Endothelial cell of umbilical vein (primary cell): ENCODE results near the gene FOXN1. TPM values are rescaled to one million over a fixed set of nuclear protein-coding genes. Genes with fewer than 3 reads are reported as not detected.

ENCODE experiments used
- BruUV-seq: library from RNA; stranded (reverse); fragments of 400-500 nt; replicated peaks from 2 replicates; lab custom pipeline; 2021; lab: Mats Ljungman, UMichigan
- CTCF ChIA-PET: fragments of 300-600, 350-600 bp; sonication (Branson Sonifier 250); formaldehyde crosslinking; loops from one replicate; lab custom pipeline; 2021; ENCODE audit warnings: antibody characterized with exemption, inconsistent platforms; lab: Charles Lee
- POLR2A ChIA-PET: fragments of 300-600, 350-600 bp; sonication (Branson Sonifier 250); formaldehyde crosslinking; loops from one replicate; lab custom pipeline; 2021; ENCODE audit warnings: antibody characterized with exemption, inconsistent platforms; lab: Charles Lee
- DNase-seq: peaks from one replicate; pipeline ENCODE4 v3.0.0-alpha.2; 2011; ENCODE audit warnings: low read depth, low spot score
- FAIRE-seq: peaks from 2 replicates; lab custom pipeline; 2011; peaks lifted over from hg19 to GRCh38; lab: Jason Lieb, UNC
- H2AFZ ChIP-seq: 2 replicates; pipeline ENCODE4 v1.6.0; 2012; ENCODE audit warnings: low read depth, low read length, control low read depth, inconsistent platforms
- H3K27ac ChIP-seq: 2 replicates; pipeline ENCODE4 v1.5.1; 2011; ENCODE audit warnings: low read depth, mild to moderate bottlenecking, control low read depth, low read length, moderate library complexity; ENCODE audit not compliant: insufficient read depth
- H3K27me3 ChIP-seq, 2 experiments: 2 replicates each; pipeline versions ENCODE4 v1.6.0 to v1.6.1; 2011; ENCODE audit warnings: low read length in 2 of 2, mixed read lengths in 1 of 2; ENCODE audit not compliant: control insufficient read depth in 2 of 2, insufficient read depth in 2 of 2
- H3K36me3 ChIP-seq, 2 experiments: 2 replicates in 1 of 2; 3 replicates in 1 of 2; pipeline ENCODE4 v1.5.1; 2011; ENCODE audit warnings: low read length in 2 of 2, mild to moderate bottlenecking in 1 of 2, moderate library complexity in 1 of 2; ENCODE audit not compliant: control insufficient read depth in 2 of 2, insufficient read depth in 2 of 2; ENCODE audit errors: extremely low read depth in 1 of 2
- H3K4me1 ChIP-seq: 3 replicates; pipeline ENCODE4 v1.5.1; 2011; ENCODE audit warnings: mild to moderate bottlenecking, low read length; ENCODE audit not compliant: control insufficient read depth, insufficient read depth; ENCODE audit errors: extremely low read depth
- H3K4me2 ChIP-seq: 2 replicates; pipeline ENCODE4 v1.6.1; 2011; ENCODE audit warnings: low read length, control low read depth, mixed read lengths; ENCODE audit not compliant: insufficient read depth
- H3K4me3 ChIP-seq, 3 experiments: fragments of 200-600 bp in 1 of 3; sonication (generic), shearing (Covaris generic) in 1 of 3; replicated peaks in 1 of 3; 2 replicates each; pipeline ENCODE4 v1.5.1; 2011 to 2016; ENCODE audit warnings: control low read depth in 3 of 3, low read length in 3 of 3, mild to moderate bottlenecking in 2 of 3, inconsistent platforms in 1 of 3, low read depth in 1 of 3, moderate library complexity in 1 of 3; ENCODE audit not compliant: insufficient read depth in 1 of 3
- H3K79me2 ChIP-seq: 2 replicates; pipeline ENCODE4 v1.6.0; 2012; ENCODE audit warnings: low read length, inconsistent platforms; ENCODE audit not compliant: control insufficient read depth, insufficient read depth
- H3K9ac ChIP-seq: replicated peaks from 2 replicates; pipeline ENCODE3; 2011; ENCODE audit warnings: low read length, control low read depth; ENCODE audit not compliant: insufficient read depth; ENCODE audit errors: extremely low read depth
- H3K9me1 ChIP-seq: replicated peaks from 3 replicates; pipeline ENCODE4 v1.6.0; 2011; ENCODE audit warnings: mild to moderate bottlenecking, low read length; ENCODE audit not compliant: control insufficient read depth, insufficient read depth; ENCODE audit errors: extremely low read depth
- H3K9me3 ChIP-seq: replicated peaks from 2 replicates; pipeline ENCODE4 v1.5.1; 2012; ENCODE audit warnings: low read length, inconsistent platforms; ENCODE audit not compliant: control insufficient read depth, insufficient read depth
- H4K20me1 ChIP-seq: replicated peaks from 2 replicates; pipeline ENCODE3; 2011; ENCODE audit warnings: mild to moderate bottlenecking, low read length; ENCODE audit not compliant: control insufficient read depth, insufficient read depth; ENCODE audit errors: extremely low read depth
- EZH2 ChIP-seq: IDR thresholded peaks from 2 replicates; pipeline ENCODE4 v1.6.1; 2012; ENCODE audit warnings: borderline replicate concordance, low read depth, mild to moderate bottlenecking, moderate library complexity, low read length, inconsistent platforms; ENCODE audit not compliant: severe bottlenecking
- FOS ChIP-seq: IDR thresholded peaks from 2 replicates; pipeline ENCODE4 v1.6.1; 2011; ENCODE audit warnings: mild to moderate bottlenecking, low read length, moderate library complexity, borderline replicate concordance; ENCODE audit not compliant: insufficient read depth
- JUN ChIP-seq: IDR thresholded peaks from 2 replicates; pipeline ENCODE4 v1.6.1; 2011; ENCODE audit warnings: borderline replicate concordance, low read depth; ENCODE audit not compliant: insufficient read length, insufficient read depth
- MYC ChIP-seq: IDR thresholded peaks from one replicate; pipeline ENCODE4 v1.6.1; 2011; ENCODE audit warnings: mild to moderate bottlenecking, low read depth, low read length
- POLR2A ChIP-seq: IDR thresholded peaks from 2 replicates; pipeline ENCODE4 v1.6.1; 2012; ENCODE audit warnings: low read depth, mild to moderate bottlenecking, control low read depth, low read length
- POLR2AphosphoS5 ChIP-seq: IDR thresholded peaks from 2 replicates; pipeline ENCODE4 v1.6.1; 2012; ENCODE audit warnings: low read depth, mild to moderate bottlenecking, control low read depth, low read length, moderate library complexity; ENCODE audit not compliant: insufficient read depth
- dilution Hi-C: fragments of 300-500 bp; cut with MboI; formaldehyde crosslinking; loops from one replicate; pipeline ENCODE4 v1.15.0; 2019; ENCODE audit warnings: low sequenced_read_pairs; ENCODE audit not compliant: extremely low pct_ligation_motif_present
- intact Hi-C: fragments of 100-400 bp; cut with micrococcal nuclease; formaldehyde crosslinking; loops from one replicate; pipeline ENCODE4 v1.10.0; 2022
- polyA plus RNA-seq, 4 experiments: library from polyadenylated mRNA; depleted of rRNA in 3 of 4; stranded (reverse) in 3 of 4; unstranded in 1 of 4; fragments of >200 nt; gene quantifications; 2 replicates each; pipeline versions ENCODE4 v1.2.1 to v1.2.3, GENCODE V29; 2011 to 2012; ENCODE audit warnings: missing spikeins in 1 of 4
- total RNA-seq: library from RNA; stranded (reverse); gene quantifications from 2 replicates; pipeline ENCODE4 v1.2.3, GENCODE V29; 2021
- TF ChIP-seq, protein P1 (sequence below), 2 donors: IDR thresholded peaks; 1 replicate in 1 of 2; 2 replicates in 1 of 2; pipeline ENCODE4 v1.5.1; 2011; ENCODE audit warnings: low read length in 2 of 2, mild to moderate bottlenecking in 2 of 2, moderate library complexity in 2 of 2, control low read depth in 1 of 2, inconsistent platforms in 1 of 2, low read depth in 1 of 2; ENCODE audit not compliant: insufficient read depth in 1 of 2; ENCODE audit errors: extremely low read depth in 1 of 2

The FOXN1 gene
- total and polyA plus RNA-seq, 2 donors (not counting 3 experiments of a cell fraction or from before 2014, with no cell fraction given), result not detected

DNA sequence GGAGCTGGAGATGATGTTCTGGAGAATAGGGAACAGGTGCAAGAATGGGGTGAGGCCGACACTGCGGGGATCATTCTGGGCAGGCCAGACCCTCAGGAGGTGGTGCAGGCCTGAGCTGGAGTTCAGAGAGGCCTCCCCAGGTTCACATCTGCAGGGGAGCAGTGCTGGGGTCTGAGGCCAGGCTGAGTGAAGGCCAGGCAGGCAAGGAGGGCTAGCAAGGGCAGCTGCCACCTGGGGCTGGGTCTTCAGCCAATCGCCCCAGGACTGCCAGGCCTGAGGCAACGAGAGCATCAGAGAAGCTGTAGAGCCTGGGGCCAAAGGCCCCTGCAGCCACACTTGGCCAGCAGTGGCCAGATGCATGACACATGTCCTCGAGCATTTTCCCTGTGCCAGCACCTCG is 14.5 kb downstream of the FOXN1 start:
- H3K4me1 ChIP-seq, result no peaks in the 10 kb centered on the region
- no peak overlapping the region for H2AFZ ChIP-seq
- no peaks in the 10 kb centered on the region for H3K9me3 ChIP-seq
- no peak for TF ChIP-seq MYC
- TF ChIP-seq, protein P1, sequence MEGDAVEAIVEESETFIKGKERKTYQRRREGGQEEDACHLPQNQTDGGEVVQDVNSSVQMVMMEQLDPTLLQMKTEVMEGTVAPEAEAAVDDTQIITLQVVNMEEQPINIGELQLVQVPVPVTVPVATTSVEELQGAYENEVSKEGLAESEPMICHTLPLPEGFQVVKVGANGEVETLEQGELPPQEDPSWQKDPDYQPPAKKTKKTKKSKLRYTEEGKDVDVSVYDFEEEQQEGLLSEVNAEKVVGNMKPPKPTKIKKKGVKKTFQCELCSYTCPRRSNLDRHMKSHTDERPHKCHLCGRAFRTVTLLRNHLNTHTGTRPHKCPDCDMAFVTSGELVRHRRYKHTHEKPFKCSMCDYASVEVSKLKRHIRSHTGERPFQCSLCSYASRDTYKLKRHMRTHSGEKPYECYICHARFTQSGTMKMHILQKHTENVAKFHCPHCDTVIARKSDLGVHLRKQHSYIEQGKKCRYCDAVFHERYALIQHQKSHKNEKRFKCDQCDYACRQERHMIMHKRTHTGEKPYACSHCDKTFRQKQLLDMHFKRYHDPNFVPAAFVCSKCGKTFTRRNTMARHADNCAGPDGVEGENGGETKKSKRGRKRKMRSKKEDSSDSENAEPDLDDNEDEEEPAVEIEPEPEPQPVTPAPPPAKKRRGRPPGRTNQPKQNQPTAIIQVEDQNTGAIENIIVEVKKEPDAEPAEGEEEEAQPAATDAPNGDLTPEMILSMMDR (IDR thresholded peaks at IDR 0.05; ENCODE audit: extremely low read depth in 1 of 2, insufficient read depth in 1 of 2, low read depth in 1 of 2, low read length in 2 of 2), result no peak
- no peak for TF ChIP-seq POLR2A
- TF ChIP-seq EZH2, result no peak
- TF ChIP-seq POLR2AphosphoS5, result no peak
- no peak for TF ChIP-seq JUN
- no peak for TF ChIP-seq FOS
- FAIRE-seq, result no peak
- H3K4me3 ChIP-seq, result no peak overlapping the region
- dilution Hi-C loops, result no loop called here
- no peaks in the 10 kb centered on the region for H3K27me3 ChIP-seq
- no peaks in the 10 kb centered on the region for H4K20me1 ChIP-seq
- no peak overlapping the region for H3K27ac ChIP-seq
- no peak overlapping the region for H3K9ac ChIP-seq
- POLR2A ChIA-PET, result no interaction called here
- H3K79me2 ChIP-seq, result no peaks in the 10 kb centered on the region
- no peak for DNase-seq
- no TSS peak for BruUV-seq
- H3K4me2 ChIP-seq, result no peak overlapping the region
- no peaks in the 10 kb centered on the region for H3K36me3 ChIP-seq
- CTCF ChIA-PET, result interaction anchor here (0.9 kb wide), 1 partner anchor 25 kb away, joined by 4 read pairs; no protein-coding TSS in a partner anchor
- H3K9me1 ChIP-seq, result no peaks in the 10 kb centered on the region
- intact Hi-C loops, result no loop called here
